SU-DHL-6 (cell line): ENCODE data around the gene TNFAIP8L1.

ENCODE experiments used
- H2AFZ ChIP-seq: fragments of 200-600 bp; sonication (generic); 2 replicates; pipeline ENCODE4 v1.6.1; 2014; ENCODE audit warnings: low read depth, mild to moderate bottlenecking, moderate library complexity, mixed read lengths, antibody characterized with exemption, low read length; ENCODE audit not compliant: severe bottlenecking
- H3F3A ChIP-seq: fragments of 200-600 bp; shearing (Covaris generic); 2 replicates; pipeline ENCODE4 v1.6.0; 2016; ENCODE audit warnings: antibody characterized with exemption, mild to moderate bottlenecking; ENCODE audit not compliant: insufficient read depth
- H3K27ac ChIP-seq: fragments of 200-600 bp; sonication (generic); 2 replicates; pipeline ENCODE4 v1.5.1; 2016; ENCODE audit warnings: low read depth, mild to moderate bottlenecking, low read length, moderate library complexity, mixed read lengths
- H3K27me3 ChIP-seq: fragments of 200-600 bp; sonication (generic), shearing (Covaris generic); 2 replicates; pipeline ENCODE4 v1.6.0; 2014; ENCODE audit warnings: mild to moderate bottlenecking, low read length
- H3K36me3 ChIP-seq: fragments of 200-600 bp; sonication (generic); 2 replicates; pipeline ENCODE4 v1.6.1; 2014; ENCODE audit warnings: mild to moderate bottlenecking, low read length, mixed read lengths
- H3K4me2 ChIP-seq: fragments of 300-600, 200-600 bp; shearing (Covaris generic), sonication (generic); 2 replicates; pipeline ENCODE4 v1.6.0; 2014; ENCODE audit warnings: low read length, low read depth, mild to moderate bottlenecking; ENCODE audit not compliant: poor library complexity, severe bottlenecking
- H3K4me3 ChIP-seq: fragments of 200-600 bp; sonication (generic); 2 replicates; pipeline ENCODE4 v1.5.1; 2014; ENCODE audit warnings: antibody characterized with exemption, low read length, mild to moderate bottlenecking, mixed read lengths; ENCODE audit not compliant: insufficient read depth, poor library complexity, severe bottlenecking
- H3K79me2 ChIP-seq: fragments of 200-600 bp; sonication (generic); 2 replicates; pipeline ENCODE4 v1.6.1; 2014; ENCODE audit warnings: mild to moderate bottlenecking, low read length, moderate library complexity; ENCODE audit not compliant: insufficient read depth
- H3K9ac ChIP-seq: fragments of 200-600 bp; sonication (generic); 2 replicates; pipeline ENCODE4 v1.7.0; 2014; ENCODE audit warnings: mild to moderate bottlenecking, low read length
- H3K9me2 ChIP-seq: fragments of 200-600 bp; sonication (generic); replicated peaks from 2 replicates; pipeline ENCODE4 v1.6.1; 2014; ENCODE audit warnings: low read length; ENCODE audit not compliant: insufficient read depth
- H3K9me3 ChIP-seq: fragments of 200-600 bp; sonication (generic); 2 replicates; pipeline ENCODE4 v1.6.1; 2014; ENCODE audit warnings: low read length, mixed read lengths; ENCODE audit not compliant: insufficient read depth
- H4K20me1 ChIP-seq: fragments of 200-600 bp; sonication (generic); 2 replicates; pipeline ENCODE4 v1.6.1; 2014; ENCODE audit warnings: low read depth, mild to moderate bottlenecking, antibody characterized with exemption, low read length, moderate library complexity, mixed read lengths
- EZH2phosphoT487 ChIP-seq: fragments of 200-600 bp; sonication (generic), shearing (Covaris generic); conservative IDR thresholded peaks from 2 replicates; pipeline ENCODE4 v1.6.1; 2018; ENCODE audit warnings: mild to moderate bottlenecking, antibody characterized with exemption, low read length, moderate library complexity, mixed read lengths
- TF ChIP-seq, protein P1 (sequence below): fragments of 200-600 bp; sonication (generic); IDR thresholded peaks from one replicate; pipeline ENCODE4 v1.5.1; 2017; ENCODE audit warnings: antibody characterized with exemption, mild to moderate bottlenecking, low read length, moderate library complexity; ENCODE audit not compliant: insufficient read depth, poor library complexity, severe bottlenecking

TNFAIP8L1 gene

DNA sequence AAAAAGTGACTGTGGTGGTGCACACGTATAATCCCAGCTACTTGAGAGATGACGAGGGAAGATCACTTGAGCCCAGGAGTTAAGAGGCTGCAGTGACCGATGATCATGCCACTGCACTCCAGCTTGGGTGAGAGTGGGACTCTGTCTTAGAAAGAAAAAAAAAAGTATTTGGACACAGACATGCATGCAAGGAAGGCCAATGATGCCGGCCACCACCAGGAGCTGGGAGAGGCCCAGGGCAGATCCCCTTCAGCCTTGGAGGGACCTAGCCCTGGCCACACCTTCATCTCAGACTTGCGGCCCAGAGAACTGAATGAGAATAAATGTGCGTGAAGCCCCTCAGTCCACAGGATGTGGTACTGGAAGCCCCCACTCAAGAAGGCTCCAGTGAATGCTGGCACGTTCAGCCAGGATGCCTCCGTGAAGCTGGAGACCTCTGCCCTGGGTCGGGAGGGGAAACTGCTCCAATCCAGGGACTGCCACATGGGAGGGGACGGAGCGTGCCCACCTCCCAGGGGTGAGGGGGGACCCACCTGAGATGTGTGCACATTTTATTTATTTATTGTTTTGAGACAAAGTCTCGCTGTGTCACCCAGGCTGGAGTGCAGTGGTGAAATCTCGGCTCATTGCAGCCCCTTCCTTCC, 14.6 kb downstream of the TNFAIP8L1 start:
- no peak overlapping the region for H3K4me3 ChIP-seq
- no peak overlapping the region for H3K27ac ChIP-seq
- H3K27me3 ChIP-seq, result no peaks in the 10 kb centered on the region
- H4K20me1 ChIP-seq, result no peaks in the 10 kb centered on the region
- no peaks in the 10 kb centered on the region for H3F3A ChIP-seq
- TF ChIP-seq, protein P1, sequence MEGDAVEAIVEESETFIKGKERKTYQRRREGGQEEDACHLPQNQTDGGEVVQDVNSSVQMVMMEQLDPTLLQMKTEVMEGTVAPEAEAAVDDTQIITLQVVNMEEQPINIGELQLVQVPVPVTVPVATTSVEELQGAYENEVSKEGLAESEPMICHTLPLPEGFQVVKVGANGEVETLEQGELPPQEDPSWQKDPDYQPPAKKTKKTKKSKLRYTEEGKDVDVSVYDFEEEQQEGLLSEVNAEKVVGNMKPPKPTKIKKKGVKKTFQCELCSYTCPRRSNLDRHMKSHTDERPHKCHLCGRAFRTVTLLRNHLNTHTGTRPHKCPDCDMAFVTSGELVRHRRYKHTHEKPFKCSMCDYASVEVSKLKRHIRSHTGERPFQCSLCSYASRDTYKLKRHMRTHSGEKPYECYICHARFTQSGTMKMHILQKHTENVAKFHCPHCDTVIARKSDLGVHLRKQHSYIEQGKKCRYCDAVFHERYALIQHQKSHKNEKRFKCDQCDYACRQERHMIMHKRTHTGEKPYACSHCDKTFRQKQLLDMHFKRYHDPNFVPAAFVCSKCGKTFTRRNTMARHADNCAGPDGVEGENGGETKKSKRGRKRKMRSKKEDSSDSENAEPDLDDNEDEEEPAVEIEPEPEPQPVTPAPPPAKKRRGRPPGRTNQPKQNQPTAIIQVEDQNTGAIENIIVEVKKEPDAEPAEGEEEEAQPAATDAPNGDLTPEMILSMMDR, result no peak
- TF ChIP-seq EZH2phosphoT487, result no peak
- H3K9me2 ChIP-seq, result no peaks in the 10 kb centered on the region
- H3K4me2 ChIP-seq, result no peak overlapping the region
- no peak overlapping the region for H3K9ac ChIP-seq
- peaks cover 6% of the 10 kb centered on the region; the same call in 1 of the 2 replicates for H3K79me2 ChIP-seq
- no peak overlapping the region for H2AFZ ChIP-seq
- no peaks in the 10 kb centered on the region for H3K9me3 ChIP-seq
- H3K36me3 ChIP-seq, result no peaks in the 10 kb centered on the region

DNA sequence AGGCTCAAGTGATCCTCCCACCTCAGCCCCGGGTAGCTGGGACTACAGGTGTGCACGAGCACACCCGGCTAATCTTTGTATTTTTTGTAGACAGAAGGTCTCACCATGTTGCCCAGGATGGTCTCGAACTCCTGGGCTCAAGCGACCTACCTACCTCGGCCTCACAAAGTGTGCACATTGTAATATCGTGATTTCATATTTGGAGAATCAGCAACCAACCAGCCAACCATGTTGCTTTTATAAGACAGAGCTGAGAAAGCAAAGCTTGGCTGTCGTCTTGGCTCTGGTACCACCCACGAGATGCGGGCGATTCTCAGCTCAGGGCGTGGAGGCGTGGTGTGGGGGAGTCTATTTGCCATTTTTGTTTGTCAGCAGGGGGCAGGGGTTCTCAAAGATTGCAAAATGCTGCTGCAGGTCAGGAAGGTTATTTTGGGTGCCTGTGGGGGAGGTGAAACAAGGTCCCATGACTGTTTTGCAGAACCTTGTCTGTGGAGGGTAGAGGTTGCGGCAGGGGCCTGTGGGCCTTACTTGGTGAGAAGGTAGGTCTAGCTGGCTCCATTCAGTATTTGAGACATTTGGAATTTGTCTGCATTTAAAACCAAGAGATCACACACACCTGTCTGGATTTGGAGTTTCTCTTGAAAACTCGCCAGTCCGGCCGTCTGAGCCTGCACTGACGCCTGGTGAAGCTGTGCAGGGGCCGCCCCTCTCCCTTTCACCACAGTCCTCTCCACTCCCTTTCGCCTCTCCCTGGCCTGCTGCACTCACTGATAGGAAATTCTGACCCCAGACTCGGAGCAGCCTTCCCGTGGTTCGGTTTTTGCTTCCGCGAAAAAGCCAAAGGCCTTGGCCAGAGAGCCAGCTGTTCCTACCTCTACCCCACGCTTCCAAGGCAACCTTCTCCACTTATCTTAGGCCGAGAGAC, 15.4 kb downstream of the TNFAIP8L1 start:
- no peaks in the 10 kb centered on the region for H3K27me3 ChIP-seq
- H3K9me2 ChIP-seq, result no peaks in the 10 kb centered on the region
- H3K9ac ChIP-seq, result no peak overlapping the region
- H4K20me1 ChIP-seq, result no peaks in the 10 kb centered on the region
- H3K4me2 ChIP-seq, result no peak overlapping the region
- H3K9me3 ChIP-seq, result no peaks in the 10 kb centered on the region
- no peak overlapping the region for H2AFZ ChIP-seq
- no peaks in the 10 kb centered on the region for H3F3A ChIP-seq
- no peak overlapping the region for H3K4me3 ChIP-seq
- H3K27ac ChIP-seq, result no peak overlapping the region
- no peaks in the 10 kb centered on the region for H3K36me3 ChIP-seq
- no peaks in the 10 kb centered on the region for H3K79me2 ChIP-seq
- TF ChIP-seq, protein P1, result no peak
- TF ChIP-seq EZH2phosphoT487, result no peak

DNA sequence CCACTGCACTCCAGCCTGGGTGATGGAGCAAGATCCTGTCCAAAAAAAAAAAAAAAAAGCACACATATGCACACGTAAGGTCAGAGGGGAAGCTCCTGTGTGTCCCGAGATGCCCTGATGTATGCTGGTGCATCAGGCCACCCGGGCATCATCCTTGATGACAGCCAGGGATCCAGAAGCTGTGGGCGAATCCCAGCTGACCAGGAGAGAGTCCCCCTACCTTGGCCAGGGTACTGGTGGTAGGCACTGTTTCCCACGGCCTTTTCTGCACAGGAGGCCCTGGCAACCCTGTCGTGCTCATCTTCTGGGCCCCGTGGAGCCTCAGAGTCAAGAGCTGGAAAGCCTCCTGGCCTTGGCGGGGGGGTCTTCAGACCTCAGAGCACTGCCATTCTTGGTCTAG, 16.8 kb downstream of the TNFAIP8L1 start:
- H3F3A ChIP-seq, result no peaks in the 10 kb centered on the region
- TF ChIP-seq, protein P1, result no peak
- TF ChIP-seq EZH2phosphoT487, result no peak
- no peak overlapping the region for H3K9ac ChIP-seq
- no peaks in the 10 kb centered on the region for H3K9me3 ChIP-seq
- no peak overlapping the region for H3K4me3 ChIP-seq
- no peaks in the 10 kb centered on the region for H4K20me1 ChIP-seq
- H3K27ac ChIP-seq, result no peak overlapping the region
- no peaks in the 10 kb centered on the region for H3K9me2 ChIP-seq
- no peak overlapping the region for H2AFZ ChIP-seq
- H3K4me2 ChIP-seq, result no peak overlapping the region
- no peaks in the 10 kb centered on the region for H3K36me3 ChIP-seq
- no peaks in the 10 kb centered on the region for H3K27me3 ChIP-seq
- H3K79me2 ChIP-seq, result no peaks in the 10 kb centered on the region; the same call in 1 of the 2 replicates
